Mucosa of descending colon (tissue), 3 donors: ENCODE data around the gene OTUD5. TPM values are rescaled to one million over a fixed set of nuclear protein-coding genes. Genes with fewer than 3 reads are reported as not detected.

Experiments
- ATAC-seq: fragments of 200-7000 bp; cut with Tn5 transposase; one replicate; pipeline ENCODE4 v1.9.1; 2020; ENCODE audit warnings: mild to moderate bottlenecking, moderate library complexity
- DNase-seq, 3 donors: peaks; one replicate each; pipeline ENCODE4 v3.0.0-alpha.2; 2020
- H3K36me3 ChIP-seq: fragments of 200-600 bp; one replicate; pipeline ENCODE4 v1.8.0; 2021; ENCODE audit warnings: low read depth, mild to moderate bottlenecking
- H3K4me1 ChIP-seq: fragments of 200-600 bp; one replicate; pipeline ENCODE4 v1.8.0; 2021; ENCODE audit warnings: low read depth, mild to moderate bottlenecking
- H3K4me3 ChIP-seq: fragments of 200-600 bp; one replicate; pipeline ENCODE4 v1.8.0; 2021; ENCODE audit warnings: mild to moderate bottlenecking
- H3K9me3 ChIP-seq: fragments of 200-600 bp; one replicate; pipeline ENCODE4 v1.8.0; 2021; ENCODE audit warnings: mild to moderate bottlenecking
- intact Hi-C, 2 donors: fragments of 100-400 bp; cut with DNase I in 1 of 2; cut with micrococcal nuclease in 1 of 2; formaldehyde crosslinking; loops; one replicate each; pipeline versions ENCODE4 v1.11.0 to v1.11.1; 2022; cut with DNase I, micrococcal nuclease
- long read RNA-seq, 2 donors: library from polyadenylated mRNA; unstranded; transcript quantifications; one replicate each; pipeline ENCODE4 v2.0.0, GENCODE V29; 2019 to 2021
- total RNA-seq, 3 donors: library from RNA; stranded (reverse); fragmentation: NEBNext Ultra II Directional in 2 of 3; extraction: Animal tissue kit (Norgen Biotek cat#: 25700) in 2 of 3; gene quantifications; one replicate each; pipeline versions ENCODE4 v1.2.1 to v1.2.4, GENCODE V29; 2021 to 2023
- TF ChIP-seq, protein P1 (sequence below): fragments of 200-600 bp; IDR thresholded peaks from one replicate; pipeline ENCODE4 v1.8.0; 2022; ENCODE audit warnings: antibody characterized with exemption, mild to moderate bottlenecking
- donor health status: DM: no; HTN: no; CAD: no; lungs with moderate emphysema.
- donor health status: DM: no; HTN: no; CAD: no.
- donor health status: DM: no; HTN: yes; CAD: no.

The OTUD5 gene, protein sequence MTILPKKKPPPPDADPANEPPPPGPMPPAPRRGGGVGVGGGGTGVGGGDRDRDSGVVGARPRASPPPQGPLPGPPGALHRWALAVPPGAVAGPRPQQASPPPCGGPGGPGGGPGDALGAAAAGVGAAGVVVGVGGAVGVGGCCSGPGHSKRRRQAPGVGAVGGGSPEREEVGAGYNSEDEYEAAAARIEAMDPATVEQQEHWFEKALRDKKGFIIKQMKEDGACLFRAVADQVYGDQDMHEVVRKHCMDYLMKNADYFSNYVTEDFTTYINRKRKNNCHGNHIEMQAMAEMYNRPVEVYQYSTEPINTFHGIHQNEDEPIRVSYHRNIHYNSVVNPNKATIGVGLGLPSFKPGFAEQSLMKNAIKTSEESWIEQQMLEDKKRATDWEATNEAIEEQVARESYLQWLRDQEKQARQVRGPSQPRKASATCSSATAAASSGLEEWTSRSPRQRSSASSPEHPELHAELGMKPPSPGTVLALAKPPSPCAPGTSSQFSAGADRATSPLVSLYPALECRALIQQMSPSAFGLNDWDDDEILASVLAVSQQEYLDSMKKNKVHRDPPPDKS
- 10 to 100 TPM; 43.6 to 56.5 (median 52.5) TPM for total RNA-seq
- long read RNA-seq, donor 1, transcript OTUD5-203 (10 exons, 2,682 nt): minor isoform, 18 of 87 reads
- long read RNA-seq, donor 1, transcript OTUD5-202 (9 exons, 2,692 nt): major isoform, 34 of 87 reads
- long read RNA-seq, donor 1, partial matches to known transcripts: 4 of 87 reads
- long read RNA-seq, donor 1, other reads (novel, unspliced or antisense): 27 of 87 reads
- long read RNA-seq, donor 2, partial matches to known transcripts: 1 of 7 reads
- long read RNA-seq, donor 2, other reads (novel, unspliced or antisense): 6 of 7 reads

- DNase-seq (peak in 1 of 3 donors; percentile 84), ATAC-seq (peak; percentile 5)
- H3K9me3 ChIP-seq: no peaks in the 10 kb centered on the region
- TF ChIP-seq, protein P1, sequence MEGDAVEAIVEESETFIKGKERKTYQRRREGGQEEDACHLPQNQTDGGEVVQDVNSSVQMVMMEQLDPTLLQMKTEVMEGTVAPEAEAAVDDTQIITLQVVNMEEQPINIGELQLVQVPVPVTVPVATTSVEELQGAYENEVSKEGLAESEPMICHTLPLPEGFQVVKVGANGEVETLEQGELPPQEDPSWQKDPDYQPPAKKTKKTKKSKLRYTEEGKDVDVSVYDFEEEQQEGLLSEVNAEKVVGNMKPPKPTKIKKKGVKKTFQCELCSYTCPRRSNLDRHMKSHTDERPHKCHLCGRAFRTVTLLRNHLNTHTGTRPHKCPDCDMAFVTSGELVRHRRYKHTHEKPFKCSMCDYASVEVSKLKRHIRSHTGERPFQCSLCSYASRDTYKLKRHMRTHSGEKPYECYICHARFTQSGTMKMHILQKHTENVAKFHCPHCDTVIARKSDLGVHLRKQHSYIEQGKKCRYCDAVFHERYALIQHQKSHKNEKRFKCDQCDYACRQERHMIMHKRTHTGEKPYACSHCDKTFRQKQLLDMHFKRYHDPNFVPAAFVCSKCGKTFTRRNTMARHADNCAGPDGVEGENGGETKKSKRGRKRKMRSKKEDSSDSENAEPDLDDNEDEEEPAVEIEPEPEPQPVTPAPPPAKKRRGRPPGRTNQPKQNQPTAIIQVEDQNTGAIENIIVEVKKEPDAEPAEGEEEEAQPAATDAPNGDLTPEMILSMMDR: no peak
- H3K4me3 ChIP-seq: peak within 1 kb of the TSS; percentile 48
- peaks cover 7% of the 10 kb centered on the region for H3K4me1 ChIP-seq
- intact Hi-C loops: no loop called here
- H3K36me3 ChIP-seq: no peaks in the 10 kb centered on the region
These were observed at the start of gene OTUD5 for GRCh38 chrX:48957477-48957826. Gene OTUD5 (minus strand): TSS chrX:48957607. CDS start chrX:48957570, 37 bp downstream.

- DNase-seq: no peak
- no peak for ATAC-seq
- intact Hi-C loops: no loop called here
- no peaks in the 10 kb centered on the region for H3K36me3 ChIP-seq
- TF ChIP-seq, protein P1: no peak
- no peak overlapping the region for H3K4me3 ChIP-seq
- no peaks in the 10 kb centered on the region for H3K9me3 ChIP-seq
- H3K4me1 ChIP-seq: no peaks in the 10 kb centered on the region
These were observed 46.3 kb upstream of the OTUD5 start for GRCh38 chrX:49003696-49004095.

DNA sequence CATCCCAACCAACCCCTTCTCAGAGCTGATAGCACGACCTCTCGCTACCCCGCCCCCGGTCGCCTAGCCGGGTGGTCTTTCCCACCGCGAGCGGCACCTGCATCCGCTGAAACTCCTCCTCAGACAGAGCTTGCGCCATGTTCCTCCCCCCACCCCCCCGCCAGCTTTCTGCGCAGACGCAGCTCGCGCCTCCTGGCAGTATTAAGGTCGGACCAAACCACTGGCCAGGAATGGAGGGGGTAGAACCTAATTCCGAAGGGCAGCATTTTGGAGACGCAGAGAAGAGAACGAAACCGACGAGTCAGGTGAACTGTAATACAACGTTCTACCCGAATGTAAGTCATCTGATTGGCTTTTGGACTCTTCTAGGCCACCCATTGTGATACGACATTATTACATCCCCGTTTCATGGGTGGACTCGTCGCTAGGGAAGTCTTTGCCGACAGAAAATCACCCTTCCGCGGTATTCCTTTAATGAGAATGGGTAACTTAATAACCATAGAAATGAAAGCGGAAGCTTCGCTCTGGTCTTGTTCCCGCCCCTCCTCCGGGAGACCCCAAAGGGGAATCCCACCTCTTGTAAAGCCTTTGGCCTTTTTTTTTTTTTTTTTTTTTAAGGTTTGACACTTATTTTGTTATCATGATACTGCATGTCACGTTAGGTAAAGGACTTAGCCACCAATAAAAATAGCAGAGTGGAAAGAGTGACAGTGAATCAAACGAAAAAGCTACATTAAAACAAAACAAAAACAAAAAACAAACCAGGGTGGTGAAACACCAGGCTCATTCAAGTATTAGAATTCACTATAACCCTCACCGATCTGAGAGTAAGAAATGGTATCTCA lies 44.9 kb upstream of the OTUD5 start, which contains the start of gene GRIPAP1:
Gene GRIPAP1 (minus strand): TSS at position 174 of the 845 bp plus-strand sequence. CDS start 35 bp downstream, at position 139.
- peak; percentile 95 for ATAC-seq
- Histone ChIP-seq H3K9me3 (no peaks in the 10 kb centered on the region), H3K4me1 (no peaks in the 10 kb centered on the region), H3K36me3 (no peaks in the 10 kb centered on the region), H3K4me3 (peak within 1 kb of the TSS; percentile 44)
- DNase-seq: peak; percentile 78 to 81 (median 78)
- intact Hi-C loops: no loop called here
- TF ChIP-seq, protein P1: no peak

DNA sequence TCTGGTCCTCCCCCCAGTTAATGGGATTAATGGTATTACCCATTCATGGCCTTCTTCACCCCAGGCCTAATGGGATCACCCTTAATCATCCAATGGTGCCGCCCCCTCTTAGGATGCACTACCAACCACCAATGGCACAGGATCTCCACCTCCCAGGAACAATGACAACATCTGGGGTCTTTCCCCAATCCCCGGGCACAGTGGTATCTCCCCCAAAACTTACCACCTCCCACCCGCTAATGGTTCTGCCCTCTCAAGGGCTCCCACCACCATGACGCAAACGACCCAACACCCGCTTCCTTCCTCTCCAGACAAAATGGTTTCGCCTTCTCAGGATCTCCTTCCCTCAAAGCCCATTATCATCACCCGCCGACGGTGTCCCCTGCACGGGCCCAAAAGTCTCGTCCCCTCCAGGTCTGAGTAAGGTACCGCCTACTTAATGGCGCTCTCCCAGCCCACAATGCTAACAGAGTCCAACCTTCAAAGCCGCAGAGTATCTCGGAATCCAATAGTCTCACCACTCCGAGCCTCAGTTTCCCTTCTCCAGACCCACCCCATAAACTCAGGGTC lies 44.2 kb upstream of the OTUD5 start:
- peak; percentile 21 for ATAC-seq
- Histone ChIP-seq H3K4me1 (no peaks in the 10 kb centered on the region), H3K9me3 (no peaks in the 10 kb centered on the region), H3K4me3 (peak overlapping the region; percentile 44), H3K36me3 (no peaks in the 10 kb centered on the region)
- DNase-seq: peak in 2 of 3 donors; percentile 10 to 50
- intact Hi-C loops: no loop called here
- TF ChIP-seq, protein P1: no peak

DNA sequence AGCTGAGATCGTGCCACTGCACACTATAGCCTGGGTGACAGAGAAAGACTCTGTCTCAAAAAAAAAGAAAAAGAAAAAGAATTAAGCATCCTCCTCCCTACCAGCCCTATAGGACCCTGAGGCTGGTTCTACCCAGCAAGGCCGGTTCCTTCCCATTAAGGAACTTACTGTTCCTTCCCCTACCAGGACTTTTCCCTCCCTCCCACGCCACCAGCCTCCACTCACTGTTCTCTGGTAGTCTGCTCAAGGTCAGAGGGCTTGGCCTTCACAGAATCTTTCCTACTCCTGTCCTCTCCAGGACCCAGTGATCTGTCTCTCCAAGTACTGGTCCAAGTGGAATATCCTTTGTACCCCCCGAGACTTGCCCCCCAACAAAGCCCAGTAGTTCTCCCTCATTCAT lies 43.2 kb upstream of the OTUD5 start:
- Histone ChIP-seq H3K9me3 (no peaks in the 10 kb centered on the region), H3K4me1 (no peaks in the 10 kb centered on the region), H3K4me3 (no peak overlapping the region), H3K36me3 (no peaks in the 10 kb centered on the region)
- DNase-seq (no peak), ATAC-seq (no peak)
- intact Hi-C loops: no loop called here
- TF ChIP-seq, protein P1: no peak
